ENCODE measurements around the gene SYCP2L. TPM values are rescaled to one million over a fixed set of nuclear protein-coding genes. Genes with fewer than 3 reads are reported as not detected.

The SYCP2L gene
- total and polyA plus RNA-seq, 2 experiments from 2014 or later, result 10.5 to 11.0 TPM

DNA sequence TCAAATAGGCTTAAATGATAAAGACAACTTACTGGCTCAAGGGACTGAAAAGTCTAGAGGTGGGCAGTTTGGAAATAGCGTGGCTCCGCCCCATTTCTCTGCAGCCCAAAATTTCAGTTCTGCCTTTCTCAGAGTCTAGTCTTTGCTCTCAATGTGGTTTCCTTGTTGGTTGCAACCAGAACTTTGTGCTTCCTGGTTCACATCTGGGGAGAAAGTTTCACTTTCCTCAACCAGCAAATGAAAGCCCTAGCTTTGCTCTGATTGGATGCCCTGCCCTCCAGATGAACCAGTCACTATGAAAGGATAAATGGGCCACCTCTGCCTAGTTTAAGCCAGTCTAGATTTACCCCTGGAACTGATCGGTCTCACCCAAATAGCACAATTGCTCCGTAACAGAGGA is 14.9 kb downstream of the SYCP2L start:
- Histone ChIP-seq H3K4me2 (no peak overlapping the region), H3K4me1 (ENCODE audit: insufficient read depth) (peaks cover 3% of the 10 kb centered on the region; the same call in 1 of the 2 replicates), H3K79me2 (replicated peaks; ENCODE audit: insufficient read depth) (no peaks in the 10 kb centered on the region), H3F3A (replicated peaks; ENCODE audit: low read depth) (no peaks in the 10 kb centered on the region), H3K27me3 (ENCODE audit: insufficient read depth) (no peaks in the 10 kb centered on the region), H2AFZ (no peak overlapping the region), H3K36me3 (ENCODE audit: insufficient read depth) (0 out of 2 replicates have a peak, but pooled peaks cover 4% of the 10 kb centered on the region), H4K20me1 (replicated peaks; ENCODE audit: insufficient read depth) (no peaks in the 10 kb centered on the region; the same call in 1 of the 2 replicates), H3K9me2 (ENCODE audit: insufficient read depth) (no peaks in the 10 kb centered on the region), H3K27ac (ENCODE audit: low read depth) (no peak overlapping the region), H3K4me3 (no peak overlapping the region)
- Mint-ChIP-seq H3K27ac (no peak overlapping the region), H3K4me1 (0 out of 3 replicates have a peak, but pooled peaks cover 7% of the 10 kb centered on the region), H3K27me3 (ENCODE audit: insufficient read depth, low read depth, poor library complexity) (no peaks in the 10 kb centered on the region), H3K4me3 (no peak overlapping the region), H3K9me3 (no peaks in the 10 kb centered on the region), H3K36me3 (ENCODE audit: low read depth) (peaks cover 12% of the 10 kb centered on the region; the same call in 2 of the 3 replicates)
- ATAC-seq, result no peak
- no peak for TF ChIP-seq EZH2phosphoT487 (IDR thresholded peaks at IDR 0.05; ENCODE audit: unreplicated experiment)
- no peak for TF ChIP-seq EZH2 (IDR thresholded peaks at IDR 0.05; ENCODE audit: low read depth, unreplicated experiment)
- TF ChIP-seq NANOG (IDR thresholded peaks at IDR 0.05; ENCODE audit: borderline replicate concordance), result no peak
- TF ChIP-seq ZNF331 (CRISPR knock-in tag; IDR thresholded peaks at IDR 0.05; ENCODE audit: low read depth), result no peak
- TF ChIP-seq CREB1 (CRISPR knock-in tag; IDR thresholded peaks at IDR 0.05; ENCODE audit: low read depth), result no peak
- no peak for DNase-seq (ENCODE audit: low spot score)

- Mint-ChIP-seq H3K4me3 (no peak overlapping the region), H3K36me3 (ENCODE audit: low read depth) (peaks cover 2% of the 10 kb centered on the region; the same call in 2 of the 3 replicates), H3K4me1 (0 out of 3 replicates have a peak, but pooled peaks cover 1% of the 10 kb centered on the region), H3K9me3 (no peaks in the 10 kb centered on the region), H3K27me3 (ENCODE audit: insufficient read depth, low read depth, poor library complexity) (no peaks in the 10 kb centered on the region), H3K27ac (no peak overlapping the region)
- ATAC-seq (no peak), DNase-seq (ENCODE audit: low spot score) (no peak)
- H2AFZ ChIP-seq, result no peak overlapping the region
- no peak overlapping the region for H3K4me2 ChIP-seq
- H3K4me3 ChIP-seq, result no peak overlapping the region
- H3K27me3 ChIP-seq (ENCODE audit: insufficient read depth), result no peaks in the 10 kb centered on the region
- H3F3A ChIP-seq (replicated peaks; ENCODE audit: low read depth), result no peaks in the 10 kb centered on the region
- TF ChIP-seq ZNF462 (CRISPR knock-in tag; IDR thresholded peaks at IDR 0.05) (no peak), POLR2AphosphoS5 (IDR thresholded peaks at IDR 0.05; ENCODE audit: low read depth) (no peak), JUNB (IDR thresholded peaks at IDR 0.05; ENCODE audit: unreplicated experiment) (no peak), NANOG (IDR thresholded peaks at IDR 0.05; ENCODE audit: borderline replicate concordance) (no peak), ZNF114 (CRISPR knock-in tag; IDR thresholded peaks at IDR 0.05) (no peak)
- TF ChIP-seq, protein P1, sequence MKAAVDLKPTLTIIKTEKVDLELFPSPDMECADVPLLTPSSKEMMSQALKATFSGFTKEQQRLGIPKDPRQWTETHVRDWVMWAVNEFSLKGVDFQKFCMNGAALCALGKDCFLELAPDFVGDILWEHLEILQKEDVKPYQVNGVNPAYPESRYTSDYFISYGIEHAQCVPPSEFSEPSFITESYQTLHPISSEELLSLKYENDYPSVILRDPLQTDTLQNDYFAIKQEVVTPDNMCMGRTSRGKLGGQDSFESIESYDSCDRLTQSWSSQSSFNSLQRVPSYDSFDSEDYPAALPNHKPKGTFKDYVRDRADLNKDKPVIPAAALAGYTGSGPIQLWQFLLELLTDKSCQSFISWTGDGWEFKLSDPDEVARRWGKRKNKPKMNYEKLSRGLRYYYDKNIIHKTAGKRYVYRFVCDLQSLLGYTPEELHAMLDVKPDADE (IDR thresholded peaks at IDR 0.05), result no peak
- no peaks in the 10 kb centered on the region for H3K79me2 ChIP-seq (replicated peaks; ENCODE audit: insufficient read depth)
- no peaks in the 10 kb centered on the region for H3K4me1 ChIP-seq (ENCODE audit: insufficient read depth)
- H3K9me2 ChIP-seq (ENCODE audit: insufficient read depth), result no peaks in the 10 kb centered on the region
- H4K20me1 ChIP-seq (replicated peaks; ENCODE audit: insufficient read depth), result no peaks in the 10 kb centered on the region; the same call in 1 of the 2 replicates
- H3K36me3 ChIP-seq (ENCODE audit: insufficient read depth), result 0 out of 2 replicates have a peak, but pooled peaks cover 4% of the 10 kb centered on the region
- H3K27ac ChIP-seq (ENCODE audit: low read depth), result no peak overlapping the region
These were observed 17.2 kb downstream of the SYCP2L start for GRCh38 chr6:10904015-10904414.
